Smooth muscle cell (in vitro differentiated cells): ENCODE measurements around the gene FKBP1A. TPM values are rescaled to one million over a fixed set of nuclear protein-coding genes. Genes with fewer than 3 reads are reported as not detected.
"Not testable (repeated sequence)": the region's sequence is repeated elsewhere in the genome, so short reads cannot be mapped to it uniquely, and the experiment has no call there.

Source experiments
- DNase-seq: peaks from one replicate; lab custom pipeline; 2025; ENCODE audit not compliant: unreplicated experiment; lab: John Stamatoyannopoulos, UW
- H2AFZ ChIP-seq: fragments of 200-600 bp; sonication (generic); 2 replicates; pipeline ENCODE4 v1.6.0; 2016; ENCODE audit warnings: antibody characterized with exemption, low read depth, mild to moderate bottlenecking
- H3F3A ChIP-seq: fragments of 200-600 bp; sonication (generic); 2 replicates; pipeline ENCODE4 v1.6.0; 2017; ENCODE audit warnings: antibody characterized with exemption, low read depth
- H3K27ac ChIP-seq: fragments of 200-600 bp; sonication (generic); 2 replicates; pipeline ENCODE4 v1.5.1; 2016; ENCODE audit warnings: low read depth, mild to moderate bottlenecking
- H3K27me3 ChIP-seq: fragments of 200-600 bp; sonication (generic); 2 replicates; pipeline ENCODE4 v1.6.1; 2016; ENCODE audit warnings: low read depth, mild to moderate bottlenecking
- H3K36me3 ChIP-seq: fragments of 200-600 bp; sonication (generic); 2 replicates; pipeline ENCODE4 v1.5.1; 2016; ENCODE audit warnings: low read depth
- H3K4me1 ChIP-seq: fragments of 200-600 bp; sonication (generic); 2 replicates; pipeline ENCODE4 v1.5.1; 2016; ENCODE audit warnings: low read depth
- H3K4me2 ChIP-seq: fragments of 200-600 bp; sonication (generic); 2 replicates; pipeline ENCODE4 v1.6.0; 2016; ENCODE audit warnings: mild to moderate bottlenecking
- H3K4me3 ChIP-seq: fragments of 200-600 bp; sonication (generic); 2 replicates; pipeline ENCODE4 v1.5.1; 2016; ENCODE audit warnings: mild to moderate bottlenecking
- H3K79me2 ChIP-seq: fragments of 200-600 bp; sonication (generic); 2 replicates; pipeline ENCODE4 v1.6.0; 2016; ENCODE audit warnings: low read depth, mild to moderate bottlenecking
- H3K9ac ChIP-seq: fragments of 200-600 bp; sonication (generic); 2 replicates; pipeline ENCODE4 v1.6.0; 2016; ENCODE audit warnings: low read depth
- H3K9me3 ChIP-seq: fragments of 200-600 bp; sonication (generic); replicated peaks from 2 replicates; pipeline ENCODE4 v1.5.1; 2016; ENCODE audit warnings: low read depth
- H4K20me1 ChIP-seq: fragments of 200-600 bp; sonication (generic); 2 replicates; pipeline ENCODE4 v1.6.0; 2016; ENCODE audit warnings: low read depth
- CTCF ChIP-seq: fragments of 200-600 bp; sonication (generic); IDR thresholded peaks from 2 replicates; pipeline ENCODE4 v1.5.1; 2017; ENCODE audit warnings: borderline replicate concordance, mild to moderate bottlenecking, antibody characterized with exemption; ENCODE audit not compliant: insufficient read depth, poor library complexity, severe bottlenecking
- WGBS: methylation state at CpG from one replicate; pipeline ENCODE4 v1.1.7; 2016; ENCODE audit warnings: low lambda C conversion rate; 5-methylcytosine and 5-hydroxymethylcytosine counted together
- polyA plus RNA-seq: library from polyadenylated mRNA; unstranded; fragments of >200 nt; fragmentation: Nextera tagmentation; extraction: Ambion mirVana; gene quantifications from 2 replicates; pipeline ENCODE4 v1.2.1, GENCODE V29; 2016
- total RNA-seq: library from RNA; depleted of rRNA; stranded (reverse); fragments of >200 nt; gene quantifications from 2 replicates; pipeline ENCODE4 v1.2.3, GENCODE V29; 2014

Gene FKBP1A
- total and polyA plus RNA-seq, 2 experiments from 2014 or later: 163 to 184 TPM

- no peak overlapping the region for H3K9ac ChIP-seq
- H3F3A ChIP-seq: no peaks in the 10 kb centered on the region
- H4K20me1 ChIP-seq: no peaks in the 10 kb centered on the region
- WGBS: 94% methylated on average over 1 of the region's 1 CpG
- H3K27me3 ChIP-seq: no peaks in the 10 kb centered on the region
- no peak overlapping the region for H3K4me3 ChIP-seq
- no peak overlapping the region for H3K27ac ChIP-seq
- H2AFZ ChIP-seq: no peak overlapping the region
- DNase-seq: no peak
- H3K79me2 ChIP-seq: no peaks in the 10 kb centered on the region
- H3K4me2 ChIP-seq: no peak overlapping the region
- no peaks in the 10 kb centered on the region for H3K4me1 ChIP-seq
- no peak for TF ChIP-seq CTCF
- H3K9me3 ChIP-seq: no peaks in the 10 kb centered on the region
- no peaks in the 10 kb centered on the region for H3K36me3 ChIP-seq
Observed at GRCh38 chr20:1403624-1404023, 10.8 kb upstream of the FKBP1A start.

- peaks cover 9% of the 10 kb centered on the region for H3K27me3 ChIP-seq
- no peak overlapping the region for H3K4me2 ChIP-seq
- H3K36me3 ChIP-seq: no peaks in the 10 kb centered on the region
- no peaks in the 10 kb centered on the region for H4K20me1 ChIP-seq
- no peak for TF ChIP-seq CTCF
- no peak overlapping the region for H3K27ac ChIP-seq
- H3K4me1 ChIP-seq: no peaks in the 10 kb centered on the region
- no peak for DNase-seq
- no peaks in the 10 kb centered on the region for H3K79me2 ChIP-seq
- no peaks in the 10 kb centered on the region for H3F3A ChIP-seq
- H3K4me3 ChIP-seq: no peak overlapping the region
- no peaks in the 10 kb centered on the region for H3K9me3 ChIP-seq
- 82% methylated on average over 7 of the region's 7 CpGs for WGBS
- no peak overlapping the region for H2AFZ ChIP-seq
- H3K9ac ChIP-seq: no peak overlapping the region
Observed at GRCh38 chr20:1402149-1402548, 9.3 kb upstream of the FKBP1A start.

- H3K9ac ChIP-seq: no peak overlapping the region
- H4K20me1 ChIP-seq: no peaks in the 10 kb centered on the region
- no peaks in the 10 kb centered on the region for H3K4me1 ChIP-seq
- no peaks in the 10 kb centered on the region for H3K79me2 ChIP-seq
- 82% methylated on average over 3 of the region's 3 CpGs for WGBS
- no peaks in the 10 kb centered on the region for H3F3A ChIP-seq
- H3K36me3 ChIP-seq: no peaks in the 10 kb centered on the region
- no peak overlapping the region for H3K4me3 ChIP-seq
- no peaks in the 10 kb centered on the region for H3K9me3 ChIP-seq
- H3K4me2 ChIP-seq: no peak overlapping the region
- H3K27me3 ChIP-seq: peaks cover 15% of the 10 kb centered on the region
- H2AFZ ChIP-seq: no peak overlapping the region
- no peak overlapping the region for H3K27ac ChIP-seq
- DNase-seq: no peak
- no peak for TF ChIP-seq CTCF
Observed at GRCh38 chr20:1401451-1401907, 8.6 kb upstream of the FKBP1A start.

- not testable (repeated sequence) for H3K4me3 ChIP-seq, H3K36me3 ChIP-seq, H3K4me1 ChIP-seq, H4K20me1 ChIP-seq, H3K4me2 ChIP-seq, H2AFZ ChIP-seq, H3F3A ChIP-seq, H3K9me3 ChIP-seq, DNase-seq, H3K79me2 ChIP-seq
- peaks cover 31% of the 10 kb centered on the region for H3K27me3 ChIP-seq
- peak overlapping the region; percentile 89 for H3K27ac ChIP-seq
- H3K9ac ChIP-seq: peak overlapping the region; percentile 24
- 40% methylated on average over 8 of the region's 8 CpGs for WGBS
Observed at GRCh38 chr20:1399678-1400366, 7.0 kb upstream of the FKBP1A start.

GRCh38 chr20:1398185-1398584, 5.3 kb upstream of the FKBP1A start:
- not testable (repeated sequence) for H4K20me1 ChIP-seq, H3K27ac ChIP-seq, H3K79me2 ChIP-seq, H3K4me3 ChIP-seq, H3K9ac ChIP-seq, H3F3A ChIP-seq, H3K9me3 ChIP-seq, H2AFZ ChIP-seq, DNase-seq, H3K36me3 ChIP-seq, H3K4me1 ChIP-seq, H3K4me2 ChIP-seq
- H3K27me3 ChIP-seq: peaks cover 35% of the 10 kb centered on the region
- WGBS: 73% methylated on average over 7 of the region's 7 CpGs
